Activated CD4-positive, alpha-beta memory T cell treated with anti-CD3 and anti-CD28 coated beads for 36 hours (primary cell): ENCODE measurements around the gene TTC8. TPM values are rescaled to one million over a fixed set of nuclear protein-coding genes. Genes with fewer than 3 reads are reported as not detected.

Experiments
- CTCF ChIA-PET: fragments of 350-600 bp; sonication (Branson Sonifier 250); formaldehyde crosslinking; loops from one replicate; lab custom pipeline; 2021; ENCODE audit warnings: antibody characterized with exemption, inconsistent platforms; lab: Charles Lee
- POLR2A ChIA-PET: fragments of 350-600 bp; sonication (Branson Sonifier 250); formaldehyde crosslinking; loops from one replicate; lab custom pipeline; 2021; ENCODE audit warnings: antibody characterized with exemption; lab: Charles Lee
- DNase-seq: peaks from one replicate; pipeline ENCODE4 v3.0.0-alpha.2; 2020
- H3K27ac Mint-ChIP-seq: one replicate; pipeline ENCODE4 v1.8.0; 2021; ENCODE audit warnings: mixed read lengths
- H3K27me3 Mint-ChIP-seq: one replicate; pipeline ENCODE4 v1.8.0; 2021; ENCODE audit warnings: mixed read lengths
- H3K36me3 Mint-ChIP-seq: one replicate; pipeline ENCODE4 v1.8.0; 2021; ENCODE audit warnings: mixed read lengths
- H3K4me1 Mint-ChIP-seq: one replicate; pipeline ENCODE4 v1.8.0; 2021; ENCODE audit warnings: low read depth, mixed read lengths
- H3K4me3 Mint-ChIP-seq: one replicate; pipeline ENCODE4 v1.8.0; 2021; ENCODE audit warnings: mild to moderate bottlenecking, mixed read lengths
- H3K9me3 Mint-ChIP-seq: one replicate; pipeline ENCODE4 v1.8.0; 2021; ENCODE audit warnings: mixed read lengths
- intact Hi-C: fragments of 100-400 bp; cut with micrococcal nuclease; formaldehyde crosslinking; loops from one replicate; pipeline ENCODE4 v1.15.1; 2023
- total RNA-seq, 2 experiments: library from RNA; stranded (reverse); gene quantifications; one replicate each; pipeline ENCODE4 v1.2.3, GENCODE V29; 2021

Gene TTC8
- total RNA-seq, 2 experiments from 2014 or later = 3.3 to 4.9 TPM

GRCh38 chr14:88825503-88825902, 1.1 kb downstream of the TTC8 start:
- Mint-ChIP-seq H3K27ac (no peak overlapping the region), H3K36me3 (no peaks in the 10 kb centered on the region), H3K9me3 (no peaks in the 10 kb centered on the region), H3K4me1 (peaks cover 10% of the 10 kb centered on the region), H3K27me3 (no peaks in the 10 kb centered on the region), H3K4me3 (peak overlapping the region; percentile 94)
- ChIA-PET POLR2A (interaction anchor here (1.2 to 3.1 kb wide), 3 partner anchors 15 to 35 kb away, joined by 3 to 12 read pairs (median 8); partner anchors contain the start of gene EML5), CTCF (interaction anchor here (1.3 to 2.1 kb wide), 3 partner anchors 33 to 262 kb away, joined by 3 to 13 read pairs (median 12); partner anchors contain the start of gene EML5)
- intact Hi-C loops = no loop called here
- DNase-seq = no peak

GRCh38 chr14:88829188-88829587, 4.7 kb downstream of the TTC8 start:
- POLR2A ChIA-PET = interaction anchor here (0.6 kb wide), 1 partner anchor 80 kb away, joined by 6 read pairs; no protein-coding TSS in a partner anchor
- no peaks in the 10 kb centered on the region for H3K27me3 Mint-ChIP-seq
- no peaks in the 10 kb centered on the region for H3K9me3 Mint-ChIP-seq
- CTCF ChIA-PET = interaction anchor here (1.1 kb wide), 1 partner anchor 54 kb away, joined by 5 read pairs; no protein-coding TSS in a partner anchor
- H3K4me3 Mint-ChIP-seq = no peak overlapping the region
- H3K4me1 Mint-ChIP-seq = peaks cover 10% of the 10 kb centered on the region
- no peak for DNase-seq
- no peaks in the 10 kb centered on the region for H3K36me3 Mint-ChIP-seq
- H3K27ac Mint-ChIP-seq = no peak overlapping the region
- intact Hi-C loops = no loop called here

GRCh38 chr14:88829685-88830302, 5.3 kb downstream of the TTC8 start:
- H3K27ac Mint-ChIP-seq = no peak overlapping the region
- H3K27me3 Mint-ChIP-seq = no peaks in the 10 kb centered on the region
- no peaks in the 10 kb centered on the region for H3K9me3 Mint-ChIP-seq
- no peaks in the 10 kb centered on the region for H3K36me3 Mint-ChIP-seq
- H3K4me1 Mint-ChIP-seq = peaks cover 10% of the 10 kb centered on the region
- POLR2A ChIA-PET = interaction anchor here (0.6 kb wide), 1 partner anchor 80 kb away, joined by 6 read pairs; no protein-coding TSS in a partner anchor
- DNase-seq = no peak
- H3K4me3 Mint-ChIP-seq = no peak overlapping the region
- CTCF ChIA-PET = no interaction called here
- intact Hi-C loops = no loop called here

GRCh38 chr14:88831284-88831683, 6.8 kb downstream of the TTC8 start:
- no peaks in the 10 kb centered on the region for H3K9me3 Mint-ChIP-seq
- CTCF ChIA-PET = no interaction called here

GRCh38 chr14:88834883-88835431, 10.5 kb downstream of the TTC8 start:
- DNase-seq = no peak
- ChIA-PET POLR2A (no interaction called here), CTCF (no interaction called here)
- Mint-ChIP-seq H3K9me3 (no peaks in the 10 kb centered on the region), H3K36me3 (no peaks in the 10 kb centered on the region), H3K27me3 (peaks cover 2% of the 10 kb centered on the region), H3K4me3 (no peak overlapping the region), H3K4me1 (peaks cover 3% of the 10 kb centered on the region), H3K27ac (no peak overlapping the region)
- intact Hi-C loops = no loop called here

More at GRCh38 chr14:88831284-88831683, 6.8 kb downstream of the TTC8 start:
- Mint-ChIP-seq H3K4me3 (no peak overlapping the region), H3K27me3 (no peaks in the 10 kb centered on the region), H3K4me1 (peaks cover 3% of the 10 kb centered on the region), H3K36me3 (no peaks in the 10 kb centered on the region), H3K27ac (no peak overlapping the region)
- POLR2A ChIA-PET = no interaction called here
- no peak for DNase-seq
- intact Hi-C loops = no loop called here

GRCh38 chr14:88835661-88836060, 11.2 kb downstream of the TTC8 start:
- no peak overlapping the region for H3K27ac Mint-ChIP-seq
- no peaks in the 10 kb centered on the region for H3K9me3 Mint-ChIP-seq
- H3K4me3 Mint-ChIP-seq = no peak overlapping the region
- no peaks in the 10 kb centered on the region for H3K36me3 Mint-ChIP-seq
- peaks cover 2% of the 10 kb centered on the region for H3K27me3 Mint-ChIP-seq
- no peak for DNase-seq
- peaks cover 3% of the 10 kb centered on the region for H3K4me1 Mint-ChIP-seq
- ChIA-PET CTCF (no interaction called here), POLR2A (no interaction called here)
- intact Hi-C loops = no loop called here

- intact Hi-C loops = no loop called here
- no peak overlapping the region for H3K27ac Mint-ChIP-seq
- DNase-seq = no peak
- no peak overlapping the region for H3K4me3 Mint-ChIP-seq
- H3K27me3 Mint-ChIP-seq = peaks cover 2% of the 10 kb centered on the region
- H3K36me3 Mint-ChIP-seq = peaks cover 2% of the 10 kb centered on the region
- no peaks in the 10 kb centered on the region for H3K4me1 Mint-ChIP-seq
- POLR2A ChIA-PET = no interaction called here
- no peaks in the 10 kb centered on the region for H3K9me3 Mint-ChIP-seq
- CTCF ChIA-PET = interaction anchor here (1.4 kb wide), 1 partner anchor 9 kb away, joined by 3 read pairs; no protein-coding TSS in a partner anchor
These were observed 13.0 kb downstream of the TTC8 start for GRCh38 chr14:88837495-88837894.

- CTCF ChIA-PET = interaction anchor here (1.4 kb wide), 1 partner anchor 10 kb away, joined by 3 read pairs; no protein-coding TSS in a partner anchor
- Mint-ChIP-seq H3K27ac (no peak overlapping the region), H3K4me1 (no peaks in the 10 kb centered on the region), H3K27me3 (peaks cover 2% of the 10 kb centered on the region), H3K9me3 (no peaks in the 10 kb centered on the region), H3K36me3 (peaks cover 2% of the 10 kb centered on the region), H3K4me3 (no peak overlapping the region)
- intact Hi-C loops = no loop called here
- POLR2A ChIA-PET = no interaction called here
- no peak for DNase-seq
These were observed 13.6 kb downstream of the TTC8 start for GRCh38 chr14:88838015-88838414.

- Mint-ChIP-seq H3K36me3 (peaks cover 2% of the 10 kb centered on the region), H3K4me1 (no peaks in the 10 kb centered on the region), H3K27ac (no peak overlapping the region), H3K4me3 (no peak overlapping the region), H3K9me3 (no peaks in the 10 kb centered on the region), H3K27me3 (peaks cover 2% of the 10 kb centered on the region)
- intact Hi-C loops = no loop called here
- POLR2A ChIA-PET = no interaction called here
- CTCF ChIA-PET = no interaction called here
- DNase-seq = no peak
These were observed 16.5 kb downstream of the TTC8 start for GRCh38 chr14:88840926-88841325.

- ChIA-PET POLR2A (no interaction called here), CTCF (interaction anchor here (0.7 kb wide), 1 partner anchor 174 kb away, joined by 3 read pairs; no protein-coding TSS in a partner anchor)
- Mint-ChIP-seq H3K27ac (no peak overlapping the region), H3K4me1 (no peaks in the 10 kb centered on the region), H3K36me3 (peaks cover 2% of the 10 kb centered on the region), H3K9me3 (no peaks in the 10 kb centered on the region), H3K4me3 (no peak overlapping the region), H3K27me3 (peaks cover 2% of the 10 kb centered on the region)
- no peak for DNase-seq
- intact Hi-C loops = no loop called here
These were observed 17.3 kb downstream of the TTC8 start for GRCh38 chr14:88841741-88842140.

- intact Hi-C loops = no loop called here
- Mint-ChIP-seq H3K9me3 (no peaks in the 10 kb centered on the region), H3K4me1 (no peaks in the 10 kb centered on the region), H3K36me3 (peaks cover 2% of the 10 kb centered on the region), H3K27ac (no peak overlapping the region), H3K4me3 (no peak overlapping the region), H3K27me3 (peaks cover 2% of the 10 kb centered on the region)
- ChIA-PET POLR2A (no interaction called here), CTCF (interaction anchor here (0.7 kb wide), 1 partner anchor 175 kb away, joined by 3 read pairs; no protein-coding TSS in a partner anchor)
- DNase-seq = no peak
These were observed 18.0 kb downstream of the TTC8 start for GRCh38 chr14:88842414-88842813.

- ChIA-PET CTCF (no interaction called here), POLR2A (no interaction called here)
- Mint-ChIP-seq H3K27me3 (no peaks in the 10 kb centered on the region), H3K4me1 (no peaks in the 10 kb centered on the region), H3K9me3 (no peaks in the 10 kb centered on the region), H3K27ac (no peak overlapping the region), H3K4me3 (no peak overlapping the region), H3K36me3 (peaks cover 2% of the 10 kb centered on the region)
- DNase-seq = no peak
- intact Hi-C loops = no loop called here
These were observed 20.6 kb downstream of the TTC8 start for GRCh38 chr14:88844980-88845491.
